GM12878 (cell line): ENCODE data around the gene TMED10. TPM values are rescaled to one million over a fixed set of nuclear protein-coding genes. Genes with fewer than 3 reads are reported as not detected.
A peak's percentile ranks its signal among the peaks of the same experiment; 100 is the strongest.

Source experiments
- ATAC-seq: fragments of 200-7000 bp; cut with Tn5 transposase; 3 replicates; pipeline ENCODE4 v1.9.1; 2020; ENCODE audit warnings: mild to moderate bottlenecking, moderate library complexity
- BruUV-seq: library from RNA; stranded (reverse); fragments of 400-500 nt; replicated peaks from 2 replicates; lab custom pipeline; 2021; lab: Mats Ljungman, UMichigan
- CTCF ChIA-PET: fragments of 300-600 bp; sonication (Branson Sonifier 250); formaldehyde crosslinking; extraction: SDS; loops from one replicate; lab custom pipeline; 2021; ENCODE audit warnings: inconsistent platforms; lab: Yijun Ruan, JAX
- POLR2A ChIA-PET: fragments of 350-600 bp; formaldehyde crosslinking; extraction: SDS; loops from one replicate; lab custom pipeline; 2021; ENCODE audit warnings: inconsistent platforms; lab: Charles Lee
- RAD21 ChIA-PET: fragments of 300-600 bp; sonication (Branson Sonifier 250); formaldehyde crosslinking; loops from one replicate; lab custom pipeline; 2023; ENCODE audit warnings: antibody characterized with exemption; ENCODE audit not compliant: unreplicated experiment; lab: Charles Lee
- SMC1A ChIA-PET: fragments of 300-600 bp; sonication (Branson Sonifier 250); formaldehyde crosslinking; loops from one replicate; lab custom pipeline; 2023; ENCODE audit not compliant: unreplicated experiment, uncharacterized antibody; lab: Charles Lee
- DNase-seq: peaks from one replicate; pipeline ENCODE4 v3.0.0-alpha.2; 2011; ENCODE audit warnings: low read depth, low spot score
- FAIRE-seq: peaks from 3 replicates; lab custom pipeline; 2011; peaks lifted over from hg19 to GRCh38; lab: Jason Lieb, UNC
- H2AFZ ChIP-seq: 2 replicates; pipeline ENCODE4 v1.6.0; 2011; ENCODE audit warnings: low read depth, low read length, control low read depth; ENCODE audit not compliant: control insufficient read depth
- H3K27ac ChIP-seq: 2 replicates; pipeline ENCODE4 v1.5.1; 2011; ENCODE audit warnings: control low read depth; ENCODE audit not compliant: control insufficient read depth, insufficient read depth
- H3K27me3 ChIP-seq, 2 experiments: replicated peaks in 1 of 2; 2 replicates each; pipeline versions ENCODE4 v1.6.0 to v1.6.1; 2011; ENCODE audit warnings: low read length in 1 of 2; ENCODE audit not compliant: control insufficient read depth in 2 of 2, insufficient read depth in 2 of 2
- H3K36me3 ChIP-seq, 2 experiments: 2 replicates each; pipeline ENCODE4 v1.5.1; 2011; ENCODE audit warnings: low read length in 1 of 2; ENCODE audit not compliant: control insufficient read depth in 2 of 2, insufficient read depth in 2 of 2
- H3K4me1 ChIP-seq: 2 replicates; pipeline ENCODE4 v1.6.1; 2011; ENCODE audit warnings: mild to moderate bottlenecking, low read length, moderate library complexity, mixed read lengths; ENCODE audit not compliant: control insufficient read depth, insufficient read depth
- H3K4me2 ChIP-seq: 2 replicates; pipeline ENCODE4 v1.6.0; 2011; ENCODE audit warnings: control low read depth; ENCODE audit not compliant: control insufficient read depth, insufficient read depth
- H3K4me3 ChIP-seq: fragments of 200-600 bp; sonication (generic); 2 replicates; pipeline ENCODE4 v1.5.1; 2016
- H3K79me2 ChIP-seq: 2 replicates; pipeline ENCODE4 v1.6.0; 2011; ENCODE audit warnings: low read length; ENCODE audit not compliant: control insufficient read depth, insufficient read depth
- H3K9ac ChIP-seq: 2 replicates; pipeline ENCODE4 v1.8.0; 2011; ENCODE audit warnings: low read length, control low read depth, mixed read lengths; ENCODE audit not compliant: control insufficient read depth, insufficient read depth
- H3K9me3 ChIP-seq: replicated peaks from 3 replicates; pipeline ENCODE4 v1.5.1; 2011; ENCODE audit warnings: mild to moderate bottlenecking, low read length; ENCODE audit not compliant: control insufficient read depth, insufficient read depth
- H4K20me1 ChIP-seq: 2 replicates; pipeline ENCODE4 v1.6.0; 2011; ENCODE audit not compliant: control insufficient read depth, insufficient read depth
- DPF2 ChIP-seq: fragments of 450-650 bp; IDR thresholded peaks from 2 replicates; pipeline ENCODE4 v1.6.1; 2017; ENCODE audit warnings: mild to moderate bottlenecking
- IKZF2 ChIP-seq, 2 experiments: fragments of 450-650 bp; IDR thresholded peaks; 2 replicates each; pipeline ENCODE4 v1.6.1; 2017; ENCODE audit warnings: mild to moderate bottlenecking in 2 of 2, moderate library complexity in 2 of 2
- MEF2A ChIP-seq: IDR thresholded peaks from 2 replicates; pipeline ENCODE4 v1.6.1; 2011; ENCODE audit warnings: low read depth, mild to moderate bottlenecking, low read length, moderate library complexity; ENCODE audit not compliant: insufficient read depth
- MEF2B ChIP-seq: fragments of 450-650 bp; IDR thresholded peaks from 2 replicates; pipeline ENCODE4 v1.6.1; 2018; ENCODE audit warnings: mild to moderate bottlenecking, moderate library complexity; ENCODE audit not compliant: partially characterized antibody, poor library complexity, severe bottlenecking
- MXI1 ChIP-seq: fragments of 150-350 bp; IDR thresholded peaks from 2 replicates; pipeline ENCODE4 v1.6.1; 2011; ENCODE audit warnings: low read depth, mild to moderate bottlenecking, inconsistent platforms, low read length, improper control_type of control experiment
- MYC ChIP-seq: IDR thresholded peaks from 2 replicates; pipeline ENCODE4 v1.6.1; 2011; ENCODE audit warnings: mild to moderate bottlenecking, low read length, moderate library complexity, inconsistent platforms; ENCODE audit not compliant: insufficient read depth, insufficient replicate concordance, insufficient read length, severe bottlenecking
- SMAD1 ChIP-seq: fragments of 450-650 bp; IDR thresholded peaks from 2 replicates; pipeline ENCODE4 v1.6.1; 2018; ENCODE audit warnings: mild to moderate bottlenecking, low read depth; ENCODE audit not compliant: partially characterized antibody
- SMC3 ChIP-seq: IDR thresholded peaks from 2 replicates; pipeline ENCODE4 v1.6.1; 2011; ENCODE audit warnings: low read length, improper control_type of control experiment, borderline replicate concordance
- STAT1 ChIP-seq: fragments of 450-650 bp; conservative IDR thresholded peaks from 2 replicates; pipeline ENCODE4 v1.6.1; 2014; ENCODE audit warnings: antibody characterized with exemption, mild to moderate bottlenecking
- ZBTB40 ChIP-seq: fragments of 450-650 bp; IDR thresholded peaks from 2 replicates; pipeline ENCODE4 v1.6.1; 2016; ENCODE audit warnings: mild to moderate bottlenecking, moderate library complexity, borderline replicate concordance
- ZNF384 ChIP-seq: IDR thresholded peaks from 2 replicates; pipeline ENCODE4 v1.6.1; 2012; ENCODE audit warnings: low read depth, mild to moderate bottlenecking, low read length, improper control_type of control experiment, borderline replicate concordance
- whole genome bisulfite sequencing: methylation state at CpG from one replicate; pipeline ENCODE4 v1.1.6; 2016; ENCODE audit warnings: low lambda C conversion rate; ENCODE audit not compliant: insufficient replicate concordance, insufficient coverage; ENCODE audit errors: missing lambda C conversion rate; 5-methylcytosine and 5-hydroxymethylcytosine counted together
- in situ Hi-C: fragments of 300-500 bp; cut with MboI; formaldehyde crosslinking; loops from 9 replicates; pipeline ENCODE4 v1.14.3; 2018; ENCODE audit warnings: mixed read lengths
- intact Hi-C: fragments of 100-400 bp; cut with micrococcal nuclease; formaldehyde crosslinking; loops from one replicate; pipeline ENCODE4 v1.14.2; 2022; ENCODE audit not compliant: unreplicated experiment
- polyA plus RNA-seq, 11 experiments: library from polyadenylated mRNA; depleted of rRNA in 4 of 11; unstranded in 6 of 11; stranded (reverse) in 5 of 11; fragments of >200 nt; fragmentation: Nextera tagmentation in 4 of 11; fragmentation: Illumina TruSeq in 1 of 11; extraction: Ambion mirVana in 4 of 11; extraction: Trizol in 1 of 11; gene quantifications; 1 replicate in 1 of 11; 2 replicates in 10 of 11; pipeline versions ENCODE4 v1.2.1 to v1.2.3, GENCODE V29; 2011 to 2016; ENCODE audit warnings: inconsistent platforms in 2 of 11, missing spikeins in 2 of 11, low read depth in 1 of 11
- total RNA-seq, 4 experiments: library from RNA; depleted of rRNA in 3 of 4; stranded (reverse); fragments of >200 nt in 3 of 4; fragmentation: Illumina TruSeq in 1 of 4; extraction: Trizol in 1 of 4; gene quantifications; 2 replicates each; pipeline versions ENCODE4 v1.2.1 to v1.2.3, GENCODE V29; 2013 to 2021

TMED10 gene
- total and polyA plus RNA-seq, 10 of the 15 experiments (the other 5 are each of a cell fraction or from before 2014, with no cell fraction given) = 99.8 to 270 (median 180) TPM

- ChIA-PET POLR2A (interaction anchor here (0.6 kb wide), 1 partner anchor 357 kb away, joined by 3 read pairs; no protein-coding TSS in a partner anchor), RAD21 (interaction anchor here (0.8 to 7.7 kb wide), 9 partner anchors 10 to 439 kb away, joined by 3 to 57 read pairs (median 4); partner anchors contain the start of gene NEK9), SMC1A (interaction anchor here (0.6 to 5.3 kb wide), 16 partner anchors 9 to 349 kb away, joined by 3 to 23 read pairs (median 4); partner anchors contain the start of gene NEK9), CTCF (interaction anchor here (0.7 to 11.5 kb wide), 12 partner anchors 9 to 350 kb away, joined by 3 to 227 read pairs (median 3); no protein-coding TSS in a partner anchor)
- TF ChIP-seq ZBTB40 (no peak; the same call in 1 of the 2 replicates), MEF2A (peak; percentile 79), SMC3 (no peak), MYC (no peak), SMAD1 (no peak), STAT1 (no peak), MEF2B (peak; percentile 65), MXI1 (no peak), IKZF2 (IDR thresholded peaks at IDR 0.05) (0 out of 4 replicates have a peak, but pooled peaks of 1 of the 2 experiments have one; percentile 16), DPF2 (no peak), ZNF384 (peak; percentile 60)
- peak; percentile 62 for ATAC-seq
- Histone ChIP-seq H4K20me1 (no peaks in the 10 kb centered on the region), H2AFZ (no peak overlapping the region), H3K79me2 (peaks cover 14% of the 10 kb centered on the region), H3K4me3 (no peak overlapping the region), H3K4me2 (peak overlapping the region; percentile 76; the same call in 1 of the 2 replicates), H3K4me1 (peaks cover 18% of the 10 kb centered on the region), H3K27ac (peak overlapping the region; percentile 48), H3K9ac (no peak overlapping the region), H3K9me3 (no peaks in the 10 kb centered on the region), H3K27me3 (no peaks in the 10 kb centered on the region), H3K36me3 (peaks cover 5 to 11% of the 10 kb centered on the region in 2 experiments; a peak in 3 of 4 replicates)
- in situ Hi-C loops = no loop called here
- DNase-seq = no peak
- intact Hi-C loops = loop anchor here (5.0 to 10.0 kb wide), 4 partner anchors 94 to 516 kb away; no protein-coding TSS in a partner anchor
- no peak for FAIRE-seq
- no TSS peak for BruUV-seq
- 8% methylated on average over 1 of the region's 1 CpG for WGBS
Observed at GRCh38 chr14:75138492-75138891, 37.9 kb downstream of the TMED10 start.
